ENCODE measurements around the gene MYRFL.

MYRFL gene

DNA sequence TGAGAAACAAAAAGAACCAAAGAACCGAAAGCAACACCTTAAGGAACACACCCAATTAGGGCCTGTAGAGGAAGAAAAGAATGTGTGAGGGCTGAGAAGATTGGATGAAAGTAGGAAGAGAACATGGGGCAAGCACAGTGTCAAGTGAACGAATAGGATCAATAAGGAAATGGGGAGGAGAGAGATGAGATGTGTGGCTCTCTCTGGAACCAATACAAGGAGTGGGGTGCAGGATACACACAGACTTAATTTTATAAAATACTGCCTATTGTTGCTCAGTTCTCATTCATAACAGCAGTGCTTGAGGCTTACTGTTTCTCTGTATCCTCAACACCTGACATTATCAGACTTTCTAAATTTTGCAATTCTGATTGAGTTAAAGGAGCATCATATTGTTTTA lies 93.3 kb downstream of the MYRFL start:
- Histone ChIP-seq H3K23ac (ENCODE audit: low read depth, low read length, poor library complexity) (no peak overlapping the region), H3K9ac (ENCODE audit: low read depth, low read length, poor library complexity) (no peak overlapping the region), H2AFZ (ENCODE audit: low read length) (no peak overlapping the region), H2AK5ac (ENCODE audit: low read depth, low read length) (no peak overlapping the region), H2BK5ac (ENCODE audit: low read length) (no peak overlapping the region), H3K27me3 (ENCODE audit: control insufficient read depth in 3 of 3, insufficient read depth in 3 of 3, low read depth in 1 of 3, low read length in 3 of 3) (no peaks in the 10 kb centered on the region), H3K4ac (ENCODE audit: low read length) (no peak overlapping the region), H3K4me2 (ENCODE audit: insufficient read depth, low read length, poor library complexity, severe bottlenecking) (no peak overlapping the region), H3K27ac (replicated peaks; ENCODE audit: low read length) (no peak overlapping the region), H2BK12ac (ENCODE audit: low read length) (no peak overlapping the region), H3K36me3 (replicated peaks in 1 of 2; ENCODE audit: control insufficient read depth in 2 of 2, insufficient read depth in 2 of 2, low read length in 2 of 2) (no peaks in the 10 kb centered on the region), H2BK15ac (ENCODE audit: low read length) (no peak overlapping the region), H3K79me1 (ENCODE audit: low read depth, low read length) (no peaks in the 10 kb centered on the region), H4K91ac (ENCODE audit: low read depth, low read length, poor library complexity) (no peak overlapping the region), H3K14ac (ENCODE audit: low read length) (no peak overlapping the region), H3K18ac (ENCODE audit: low read length) (no peak overlapping the region), H3K4me3 (ENCODE audit: low read length in 2 of 2) (no peak overlapping the region), H3K9me3 (replicated peaks in 1 of 2; ENCODE audit: control insufficient read depth in 2 of 2, insufficient read depth in 1 of 2, low read depth in 1 of 2, low read length in 2 of 2) (peaks cover 0 to 5% of the 10 kb centered on the region in 2 donors), H2BK120ac (ENCODE audit: low read depth, low read length) (no peak overlapping the region), H4K8ac (ENCODE audit: low read depth, low read length) (no peak overlapping the region), H3K4me1 (ENCODE audit: control insufficient read depth in 2 of 2, insufficient read depth in 1 of 2, low read depth in 1 of 2, low read length in 2 of 2) (no peaks in the 10 kb centered on the region)
- WGBS, 2 donors (ENCODE audit: extremely low coverage in 2 of 2, insufficient read length in 2 of 2, insufficient replicate concordance in 1 of 2), result no CpG with 5 or more reads among the region's 2 CpGs
- no peak for DNase-seq (ENCODE audit: low spot score)

DNA sequence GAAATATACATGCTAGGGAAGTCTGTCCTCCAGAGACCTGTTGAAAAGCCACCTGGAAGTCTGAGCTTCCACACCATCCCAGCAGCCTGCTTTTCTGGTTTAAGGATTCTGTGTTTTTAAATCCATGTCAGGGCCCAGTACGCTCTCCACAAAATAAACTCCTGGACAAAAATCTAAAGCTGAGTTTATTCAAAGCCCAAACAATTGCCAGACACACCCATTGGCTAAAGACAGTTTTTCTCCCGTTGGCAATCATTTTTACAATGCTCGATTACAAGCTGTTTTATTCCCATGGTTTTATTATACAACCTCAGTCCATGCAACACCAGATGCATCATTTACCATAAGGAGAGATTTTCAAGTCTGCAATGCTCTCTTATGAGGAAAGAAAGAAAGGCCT lies 94.5 kb downstream of the MYRFL start:
- Histone ChIP-seq H2AK5ac (ENCODE audit: low read depth, low read length) (no peak overlapping the region), H2BK12ac (ENCODE audit: low read length) (no peak overlapping the region), H2BK5ac (ENCODE audit: low read length) (no peak overlapping the region), H3K9ac (ENCODE audit: low read depth, low read length, poor library complexity) (no peak overlapping the region), H3K23ac (ENCODE audit: low read depth, low read length, poor library complexity) (no peak overlapping the region), H3K27me3 (ENCODE audit: control insufficient read depth in 3 of 3, insufficient read depth in 3 of 3, low read depth in 1 of 3, low read length in 3 of 3) (no peaks in the 10 kb centered on the region), H3K27ac (replicated peaks; ENCODE audit: low read length) (no peak overlapping the region), H2BK120ac (ENCODE audit: low read depth, low read length) (no peak overlapping the region), H3K14ac (ENCODE audit: low read length) (no peak overlapping the region), H3K4ac (ENCODE audit: low read length) (no peak overlapping the region), H3K9me3 (replicated peaks in 1 of 2; ENCODE audit: control insufficient read depth in 2 of 2, insufficient read depth in 1 of 2, low read depth in 1 of 2, low read length in 2 of 2) (peaks cover 0 to 5% of the 10 kb centered on the region in 2 donors), H3K4me3 (ENCODE audit: low read length in 2 of 2) (no peak overlapping the region), H3K79me1 (ENCODE audit: low read depth, low read length) (no peaks in the 10 kb centered on the region), H3K4me1 (ENCODE audit: control insufficient read depth in 2 of 2, insufficient read depth in 1 of 2, low read depth in 1 of 2, low read length in 2 of 2) (no peaks in the 10 kb centered on the region), H3K36me3 (replicated peaks in 1 of 2; ENCODE audit: control insufficient read depth in 2 of 2, insufficient read depth in 2 of 2, low read length in 2 of 2) (no peaks in the 10 kb centered on the region), H3K4me2 (ENCODE audit: insufficient read depth, low read length, poor library complexity, severe bottlenecking) (no peak overlapping the region), H4K91ac (ENCODE audit: low read depth, low read length, poor library complexity) (no peak overlapping the region), H3K18ac (ENCODE audit: low read length) (no peak overlapping the region), H4K8ac (ENCODE audit: low read depth, low read length) (no peak overlapping the region), H2BK15ac (ENCODE audit: low read length) (no peak overlapping the region), H2AFZ (ENCODE audit: low read length) (no peak overlapping the region)
- no peak for DNase-seq (ENCODE audit: low spot score)
- no CpG with 5 or more reads among the region's 3 CpGs for WGBS, 2 donors (ENCODE audit: extremely low coverage in 2 of 2, insufficient read length in 2 of 2, insufficient replicate concordance in 1 of 2)

DNA sequence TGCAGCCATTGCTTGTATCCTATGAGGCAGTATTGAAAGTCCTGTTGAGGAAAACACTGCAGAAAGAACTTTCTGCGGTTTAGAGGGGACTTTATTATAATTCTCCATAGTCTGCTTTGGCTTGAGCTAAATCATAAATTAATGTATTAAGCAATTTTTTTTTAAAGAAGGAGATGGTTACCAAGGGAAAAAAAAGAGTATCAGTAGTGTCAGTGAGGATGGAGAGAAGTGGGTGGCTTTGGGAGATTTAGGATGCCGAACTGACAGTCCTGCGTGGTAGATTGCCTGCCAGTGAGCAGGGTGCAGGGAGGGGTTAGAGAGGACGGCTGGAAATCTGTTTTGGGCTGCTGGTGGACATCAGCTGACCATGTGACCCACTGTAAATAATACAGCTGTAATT lies 96.8 kb downstream of the MYRFL start:
- Histone ChIP-seq H3K14ac (ENCODE audit: low read length) (no peak overlapping the region), H3K27me3 (ENCODE audit: control insufficient read depth in 3 of 3, insufficient read depth in 3 of 3, low read depth in 1 of 3, low read length in 3 of 3) (no peaks in the 10 kb centered on the region), H3K4me1 (ENCODE audit: control insufficient read depth in 2 of 2, insufficient read depth in 1 of 2, low read depth in 1 of 2, low read length in 2 of 2) (peaks cover 0 to 4% of the 10 kb centered on the region in 2 donors), H3K9me3 (replicated peaks in 1 of 2; ENCODE audit: control insufficient read depth in 2 of 2, insufficient read depth in 1 of 2, low read depth in 1 of 2, low read length in 2 of 2) (peaks cover 0 to 5% of the 10 kb centered on the region in 2 donors), H4K8ac (ENCODE audit: low read depth, low read length) (no peak overlapping the region), H4K91ac (ENCODE audit: low read depth, low read length, poor library complexity) (no peak overlapping the region), H3K23ac (ENCODE audit: low read depth, low read length, poor library complexity) (no peak overlapping the region), H3K4me2 (ENCODE audit: insufficient read depth, low read length, poor library complexity, severe bottlenecking) (no peak overlapping the region), H2BK15ac (ENCODE audit: low read length) (no peak overlapping the region), H3K4me3 (ENCODE audit: low read length in 2 of 2) (no peak overlapping the region), H2BK120ac (ENCODE audit: low read depth, low read length) (no peak overlapping the region), H3K9ac (ENCODE audit: low read depth, low read length, poor library complexity) (no peak overlapping the region), H2BK5ac (ENCODE audit: low read length) (no peak overlapping the region), H3K79me1 (ENCODE audit: low read depth, low read length) (no peaks in the 10 kb centered on the region), H2AK5ac (ENCODE audit: low read depth, low read length) (no peak overlapping the region), H2BK12ac (ENCODE audit: low read length) (no peak overlapping the region), H3K36me3 (replicated peaks in 1 of 2; ENCODE audit: control insufficient read depth in 2 of 2, insufficient read depth in 2 of 2, low read length in 2 of 2) (no peaks in the 10 kb centered on the region), H3K27ac (replicated peaks; ENCODE audit: low read length) (no peak overlapping the region), H3K18ac (ENCODE audit: low read length) (no peak overlapping the region), H3K4ac (ENCODE audit: low read length) (no peak overlapping the region), H2AFZ (ENCODE audit: low read length) (no peak overlapping the region)
- no CpG with 5 or more reads among the region's 4 CpGs for WGBS, 2 donors (ENCODE audit: extremely low coverage in 2 of 2, insufficient read length in 2 of 2, insufficient replicate concordance in 1 of 2)
- DNase-seq (ENCODE audit: low spot score), result no peak

DNA sequence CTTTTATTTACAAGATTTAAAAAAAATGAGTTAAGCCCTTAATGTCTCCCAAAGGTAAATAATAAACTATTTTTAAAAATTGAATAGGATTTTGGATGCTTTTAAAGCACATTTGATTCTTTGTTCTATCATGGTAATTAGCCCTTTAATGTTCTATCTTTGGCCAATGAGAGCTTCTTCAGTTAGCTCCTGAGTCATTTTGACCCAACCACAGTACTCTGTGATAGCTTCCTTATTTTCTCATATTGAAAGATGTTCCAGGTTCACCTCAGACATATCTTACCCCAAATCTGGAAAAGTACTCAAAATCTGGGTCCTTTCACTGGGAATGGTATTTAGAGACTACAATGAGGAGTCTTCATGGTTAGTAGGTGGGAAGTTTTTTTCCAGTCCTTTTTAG lies 98.0 kb downstream of the MYRFL start:
- H4K8ac ChIP-seq (ENCODE audit: low read depth, low read length), result no peak overlapping the region
- H2BK15ac ChIP-seq (ENCODE audit: low read length), result no peak overlapping the region
- no peak for DNase-seq (ENCODE audit: low spot score)
- H2BK5ac ChIP-seq (ENCODE audit: low read length), result no peak overlapping the region
- H3K4me2 ChIP-seq (ENCODE audit: insufficient read depth, low read length, poor library complexity, severe bottlenecking), result no peak overlapping the region
- H3K4me3 ChIP-seq (ENCODE audit: low read length in 2 of 2), result no peak overlapping the region
- no peak overlapping the region for H2BK12ac ChIP-seq (ENCODE audit: low read length)
- no peak overlapping the region for H3K23ac ChIP-seq (ENCODE audit: low read depth, low read length, poor library complexity)
- H2AFZ ChIP-seq (ENCODE audit: low read length), result no peak overlapping the region
- no peaks in the 10 kb centered on the region for H3K79me1 ChIP-seq (ENCODE audit: low read depth, low read length)
- H3K27ac ChIP-seq (replicated peaks; ENCODE audit: low read length), result no peak overlapping the region
- no peaks in the 10 kb centered on the region for H3K36me3 ChIP-seq (replicated peaks in 1 of 2; ENCODE audit: control insufficient read depth in 2 of 2, insufficient read depth in 2 of 2, low read length in 2 of 2)
- no peak overlapping the region for H3K14ac ChIP-seq (ENCODE audit: low read length)
- no peak overlapping the region for H3K4ac ChIP-seq (ENCODE audit: low read length)
- no peak overlapping the region for H2AK5ac ChIP-seq (ENCODE audit: low read depth, low read length)
- H2BK120ac ChIP-seq (ENCODE audit: low read depth, low read length), result no peak overlapping the region
- peaks cover 0 to 4% of the 10 kb centered on the region in 2 donors for H3K4me1 ChIP-seq (ENCODE audit: control insufficient read depth in 2 of 2, insufficient read depth in 1 of 2, low read depth in 1 of 2, low read length in 2 of 2)
- no peak overlapping the region for H3K9ac ChIP-seq (ENCODE audit: low read depth, low read length, poor library complexity)
- no peaks in the 10 kb centered on the region for H3K27me3 ChIP-seq (ENCODE audit: control insufficient read depth in 3 of 3, insufficient read depth in 3 of 3, low read depth in 1 of 3, low read length in 3 of 3)
- peaks cover 0 to 5% of the 10 kb centered on the region in 2 donors for H3K9me3 ChIP-seq (replicated peaks in 1 of 2; ENCODE audit: control insufficient read depth in 2 of 2, insufficient read depth in 1 of 2, low read depth in 1 of 2, low read length in 2 of 2)
- no peak overlapping the region for H3K18ac ChIP-seq (ENCODE audit: low read length)
- no peak overlapping the region for H4K91ac ChIP-seq (ENCODE audit: low read depth, low read length, poor library complexity)
